GM23338 (cell line): ENCODE results near the gene GRIK5. TPM values are rescaled to one million over a fixed set of nuclear protein-coding genes. Genes with fewer than 3 reads are reported as not detected.

ENCODE experiments used
- ATAC-seq: fragments of 200-7000 bp; cut with Tn5 transposase; 3 replicates; pipeline ENCODE4 v1.9.1; 2020
- DNase-seq: peaks from one replicate; pipeline ENCODE4 v3.0.0-alpha.2; 2015; ENCODE audit warnings: low spot score
- H2AFZ ChIP-seq: fragments of 200-600 bp; sonication (generic); 2 replicates; pipeline ENCODE4 v1.8.0; 2016; ENCODE audit warnings: antibody characterized with exemption, mild to moderate bottlenecking, moderate library complexity
- H3F3A ChIP-seq: fragments of 200-600 bp; sonication (generic); replicated peaks from 2 replicates; pipeline ENCODE4 v1.8.0; 2017; ENCODE audit warnings: antibody characterized with exemption, mixed run types, low read depth
- H3K27ac ChIP-seq: fragments of 200-600 bp; sonication (generic); 2 replicates; pipeline ENCODE4 v1.6.1; 2016; ENCODE audit warnings: low read depth
- H3K27me3 ChIP-seq: fragments of 200-600 bp; sonication (generic); 2 replicates; pipeline ENCODE4 v1.8.0; 2016; ENCODE audit warnings: mild to moderate bottlenecking, mixed run types, moderate library complexity; ENCODE audit not compliant: insufficient read depth
- H3K36me3 ChIP-seq: fragments of 200-600 bp; sonication (generic); 2 replicates; pipeline ENCODE4 v1.8.0; 2016; ENCODE audit warnings: mild to moderate bottlenecking; ENCODE audit not compliant: insufficient read depth
- H3K4me1 ChIP-seq: fragments of 200-600 bp; sonication (generic); 2 replicates; pipeline ENCODE4 v1.8.0; 2016; ENCODE audit warnings: mild to moderate bottlenecking, moderate library complexity; ENCODE audit not compliant: insufficient read depth
- H3K4me2 ChIP-seq: fragments of 200-600 bp; sonication (generic); 2 replicates; pipeline ENCODE4 v1.7.1; 2017; ENCODE audit warnings: mixed run types
- H3K4me3 ChIP-seq: fragments of 200-600 bp; sonication (generic); 2 replicates; pipeline ENCODE4 v1.6.1; 2016; ENCODE audit warnings: mixed run types
- H3K79me2 ChIP-seq: fragments of 200-600 bp; sonication (generic); replicated peaks from 2 replicates; pipeline ENCODE4 v1.8.0; 2017; ENCODE audit warnings: mild to moderate bottlenecking; ENCODE audit not compliant: insufficient read depth
- H3K9me2 ChIP-seq: fragments of 200-600 bp; sonication (generic); 2 replicates; pipeline ENCODE4 v1.8.0; 2017; ENCODE audit not compliant: insufficient read depth
- H4K20me1 ChIP-seq: fragments of 200-600 bp; sonication (generic); replicated peaks from 2 replicates; pipeline ENCODE4 v1.8.0; 2017; ENCODE audit warnings: mild to moderate bottlenecking; ENCODE audit not compliant: insufficient read depth
- H3K27ac Mint-ChIP-seq: 2 replicates; pipeline ENCODE4 v1.8.0; 2020; ENCODE audit warnings: inconsistent platforms, mild to moderate bottlenecking, moderate library complexity, mixed read lengths
- H3K27me3 Mint-ChIP-seq: 3 replicates; pipeline ENCODE4 v1.8.0; 2022; ENCODE audit warnings: low read depth, mild to moderate bottlenecking, moderate library complexity, mixed read lengths, inconsistent platforms; ENCODE audit not compliant: insufficient read depth, poor library complexity
- H3K36me3 Mint-ChIP-seq: 3 replicates; pipeline ENCODE4 v1.8.0; 2021; ENCODE audit warnings: low read depth, mild to moderate bottlenecking, inconsistent platforms, moderate library complexity, mixed read lengths
- H3K4me1 Mint-ChIP-seq: 3 replicates; pipeline ENCODE4 v1.8.0; 2020; ENCODE audit warnings: mild to moderate bottlenecking, inconsistent platforms, mixed read lengths
- H3K4me3 Mint-ChIP-seq: 3 replicates; pipeline ENCODE4 v1.8.0; 2021; ENCODE audit warnings: moderate library complexity, mild to moderate bottlenecking, inconsistent platforms, mixed read lengths
- H3K9me3 Mint-ChIP-seq: 3 replicates; pipeline ENCODE4 v1.8.0; 2020; ENCODE audit warnings: moderate library complexity, mild to moderate bottlenecking, inconsistent platforms, mixed read lengths
- CREB1 ChIP-seq: fragments of 250-450 bp; sonication (Bioruptor Pico); IDR thresholded peaks from 2 replicates; pipeline ENCODE4 v1.5.0; 2020; ENCODE audit warnings: low read depth, mild to moderate bottlenecking, moderate library complexity
- CTCF ChIP-seq, 2 experiments: fragments of 200-600 bp in 1 of 2; sonication (generic) in 1 of 2; conservative IDR thresholded peaks; 2 replicates each; pipeline versions ENCODE4 v1.5.1 to v1.6.1; 2016 to 2017; ENCODE audit warnings: antibody characterized with exemption in 2 of 2, low read depth in 2 of 2, mild to moderate bottlenecking in 2 of 2, moderate library complexity in 1 of 2
- EZH2 ChIP-seq: fragments of 200-600 bp; sonication (generic); IDR thresholded peaks from one replicate; pipeline ENCODE4 v1.8.0; 2017; ENCODE audit warnings: antibody characterized with exemption, mild to moderate bottlenecking, low read depth; ENCODE audit not compliant: unreplicated experiment
- EZH2phosphoT487 ChIP-seq: fragments of 200-600 bp; sonication (generic); IDR thresholded peaks from one replicate; pipeline ENCODE4 v1.8.1; 2018; ENCODE audit warnings: antibody characterized with exemption; ENCODE audit not compliant: unreplicated experiment
- JUNB ChIP-seq: IDR thresholded peaks from one replicate; pipeline ENCODE4 v1.6.1; 2016; ENCODE audit warnings: antibody characterized with exemption; ENCODE audit not compliant: unreplicated experiment
- NANOG ChIP-seq: IDR thresholded peaks from 2 replicates; pipeline ENCODE4 v1.6.1; 2016; ENCODE audit warnings: antibody characterized with exemption, borderline replicate concordance
- REST ChIP-seq: IDR thresholded peaks from one replicate; pipeline ENCODE4 v1.6.1; 2018; ENCODE audit warnings: antibody characterized with exemption; ENCODE audit not compliant: unreplicated experiment
- STAT1 ChIP-seq: IDR thresholded peaks from one replicate; pipeline ENCODE4 v1.6.1; 2016; ENCODE audit warnings: antibody characterized with exemption; ENCODE audit not compliant: unreplicated experiment
- ZNF114 ChIP-seq: fragments of 250-450 bp; sonication (Bioruptor Pico); IDR thresholded peaks from 2 replicates; pipeline ENCODE4 v1.5.0; 2020; ENCODE audit warnings: mild to moderate bottlenecking, moderate library complexity
- ZNF331 ChIP-seq: fragments of 250-450 bp; sonication (Bioruptor Pico); IDR thresholded peaks from 2 replicates; pipeline ENCODE4 v1.5.0; 2020; ENCODE audit warnings: low read depth, mild to moderate bottlenecking, moderate library complexity
- ZNF462 ChIP-seq: fragments of 250-450 bp; sonication (Bioruptor Pico); IDR thresholded peaks from 2 replicates; pipeline ENCODE4 v1.5.0; 2020; ENCODE audit warnings: mild to moderate bottlenecking, moderate library complexity
- polyA plus RNA-seq: library from polyadenylated mRNA; unstranded; fragments of >200 nt; fragmentation: Nextera tagmentation; extraction: Ambion mirVana; gene quantifications from 2 replicates; pipeline ENCODE4 v1.2.1, GENCODE V29; 2016
- total RNA-seq: library from RNA; depleted of rRNA; stranded (reverse); fragments of >200 nt; shearing (Covaris generic); gene quantifications from 2 replicates; pipeline ENCODE4 v1.2.3, GENCODE V29; 2014

The GRIK5 gene
- total and polyA plus RNA-seq, 2 experiments from 2014 or later, result 5.1 to 42.5 TPM

GRCh38 chr19:42038666-42039065, 31.3 kb downstream of the GRIK5 start (continued):
- TF ChIP-seq REST (no peak), NANOG (no peak), CREB1 (no peak), EZH2 (no peak), CTCF (conservative IDR thresholded peaks at IDR 0.05; ENCODE audit: low read depth in 2 of 2) (no peak), STAT1 (no peak)

GRCh38 chr19:42037649-42038048, 32.4 kb downstream of the GRIK5 start:
- peaks cover 8% of the 10 kb centered on the region; the same call in 1 of the 2 replicates for H3K36me3 ChIP-seq
- DNase-seq (no peak), ATAC-seq (no peak)
- no peaks in the 10 kb centered on the region for H3K9me2 ChIP-seq
- H3K27ac ChIP-seq, result no peak overlapping the region
- no peak overlapping the region for H3K4me3 ChIP-seq
- Mint-ChIP-seq H3K9me3 (no peaks in the 10 kb centered on the region; the same call in 1 of the 3 replicates), H3K27me3 (peaks cover 6% of the 10 kb centered on the region), H3K27ac (no peak overlapping the region), H3K4me3 (no peak overlapping the region), H3K4me1 (peaks cover 17% of the 10 kb centered on the region), H3K36me3 (peaks cover 46% of the 10 kb centered on the region)
- no peaks in the 10 kb centered on the region for H3K79me2 ChIP-seq
- no peak overlapping the region for H3K4me2 ChIP-seq
- no peaks in the 10 kb centered on the region; the same call in 1 of the 2 replicates for H4K20me1 ChIP-seq
- H3F3A ChIP-seq, result peaks cover 10% of the 10 kb centered on the region; the same call in 1 of the 2 replicates
- peaks cover 9% of the 10 kb centered on the region for H3K4me1 ChIP-seq
- H3K27me3 ChIP-seq, result no peaks in the 10 kb centered on the region
- no peak overlapping the region for H2AFZ ChIP-seq
- TF ChIP-seq ZNF462 (CRISPR knock-in tag), result no peak
- no peak for TF ChIP-seq ZNF114 (CRISPR knock-in tag)
- TF ChIP-seq EZH2phosphoT487, result no peak
- TF ChIP-seq JUNB, result no peak
- no peak for TF ChIP-seq ZNF331 (CRISPR knock-in tag)
- TF ChIP-seq STAT1, result no peak
